NCI-H187 treated with DMSO at 0.1 percent for 48 hours (cell line): Measurements from ENCODE around the gene POLR2B.
"Not testable (repeated sequence)": the region's sequence is repeated elsewhere in the genome, so short reads cannot be mapped to it uniquely, and the experiment has no call there.

Experiments used
- DNase-seq: peaks from one replicate; lab custom pipeline; 2025; lab: John Stamatoyannopoulos, UW

POLR2B gene

DNA sequence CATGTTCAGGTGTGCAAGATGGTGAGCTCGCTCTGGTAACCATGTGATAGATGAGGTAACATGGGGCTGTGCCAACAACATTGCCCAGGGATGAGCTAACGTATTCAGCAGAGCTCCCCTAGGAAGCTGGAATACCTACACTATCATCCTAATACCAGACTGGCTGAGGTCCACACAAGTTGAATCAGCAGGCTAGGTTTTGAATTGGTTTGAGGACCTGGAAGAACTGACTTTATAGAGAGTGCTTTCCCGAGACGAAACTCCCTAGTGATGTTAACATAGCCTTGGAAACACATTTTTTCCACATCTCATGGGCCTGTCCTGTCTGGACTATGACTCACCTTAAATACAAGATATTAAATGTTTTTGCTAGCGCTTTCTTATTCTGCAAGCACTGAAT lies 74.8 kb downstream of the POLR2B start:
- DNase-seq = no peak

DNA sequence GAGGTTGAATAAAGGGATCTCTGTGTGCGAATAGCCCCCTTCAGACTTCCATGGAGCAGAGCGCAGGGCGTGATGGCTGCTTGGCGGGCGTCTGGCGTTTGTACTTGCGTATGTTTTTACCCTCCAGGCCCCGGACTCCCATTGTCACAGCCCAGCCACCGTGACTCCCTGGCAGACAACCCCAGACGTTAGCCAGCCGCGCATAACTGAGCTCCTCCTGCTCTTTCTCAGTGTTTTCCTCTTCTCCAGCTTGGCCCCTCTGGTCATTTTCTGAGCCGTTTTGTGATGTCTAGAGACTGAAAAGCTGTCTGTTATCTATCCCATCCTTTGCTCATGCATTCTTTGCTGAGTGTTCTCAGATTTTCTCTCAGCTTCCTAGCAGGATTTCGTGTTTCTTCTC lies 77.2 kb downstream of the POLR2B start:
- no peak for DNase-seq

DNA sequence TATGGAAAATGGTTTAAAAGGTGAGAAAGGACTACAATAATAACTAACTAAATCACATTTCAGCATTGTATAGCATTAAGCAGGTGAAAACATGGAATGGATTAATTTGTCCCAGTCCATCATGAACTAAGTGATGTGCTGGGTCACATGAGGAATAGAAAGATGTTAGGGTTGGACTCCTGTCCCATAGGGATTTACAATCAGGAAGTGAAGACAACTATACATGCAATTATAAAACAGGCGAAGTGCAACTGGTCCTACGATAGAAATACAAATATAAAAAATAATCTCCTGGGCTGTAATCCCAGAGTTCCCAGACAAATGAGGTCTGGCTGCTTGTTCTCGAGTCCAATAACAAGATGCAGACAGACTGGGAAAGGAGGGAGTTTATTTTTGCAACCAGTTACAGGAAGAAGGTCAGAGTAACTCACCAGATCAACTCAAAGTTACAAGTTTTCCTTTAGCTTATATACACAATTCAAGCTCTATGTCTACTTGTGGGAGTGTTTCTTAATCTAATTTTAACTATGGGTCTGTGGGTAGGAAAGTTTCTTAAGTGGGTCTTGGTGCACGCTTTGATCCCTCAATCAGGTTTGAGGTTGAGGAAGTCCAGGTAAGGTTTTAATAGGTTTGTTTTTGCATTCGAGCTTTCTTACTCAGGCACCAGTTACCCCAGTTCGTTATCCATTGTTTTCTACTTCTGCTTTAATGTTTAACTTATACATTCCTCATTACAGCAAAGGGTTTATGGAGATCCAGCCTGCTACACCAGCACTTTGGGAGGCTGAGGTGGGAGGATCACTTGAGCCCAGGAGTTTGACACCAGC lies 81.4 kb downstream of the POLR2B start:
- DNase-seq = no peak

DNA sequence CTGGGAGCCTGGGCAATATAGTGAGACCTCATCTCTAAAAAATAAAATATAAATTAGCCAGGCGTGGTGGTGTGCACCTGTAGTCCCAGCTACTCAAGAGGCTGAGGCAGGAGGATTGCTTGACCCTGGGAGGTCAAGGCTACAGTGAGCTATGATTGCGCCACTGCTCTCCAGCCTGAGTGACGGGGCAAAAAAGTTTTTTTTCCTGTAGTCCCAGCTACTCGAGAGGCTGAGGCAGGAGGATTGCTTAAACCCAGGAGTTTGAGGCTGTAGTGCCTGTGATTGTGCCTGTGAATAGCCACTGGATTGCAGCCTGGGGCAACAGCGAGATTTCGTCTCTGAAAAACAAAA lies 82.0 kb downstream of the POLR2B start:
- DNase-seq = not testable (repeated sequence)

DNA sequence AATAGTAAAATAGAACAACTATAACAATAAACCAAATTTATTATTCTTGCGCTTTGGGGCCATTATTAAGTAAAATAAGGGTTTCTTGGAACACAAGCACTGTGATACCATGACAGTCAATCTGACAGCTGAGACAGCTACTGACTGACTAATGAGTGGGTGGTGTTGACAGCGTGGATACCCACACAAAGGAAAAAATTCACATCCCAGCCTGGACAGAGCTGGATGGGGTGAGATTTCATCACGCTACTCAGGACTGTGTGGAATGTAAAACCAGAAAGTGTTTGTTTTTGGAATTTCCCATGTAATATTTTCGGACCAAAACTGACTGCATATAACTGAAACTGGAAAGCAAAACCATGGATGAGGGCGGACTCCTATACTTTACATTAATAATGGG lies 82.7 kb downstream of the POLR2B start:
- no peak for DNase-seq

DNA sequence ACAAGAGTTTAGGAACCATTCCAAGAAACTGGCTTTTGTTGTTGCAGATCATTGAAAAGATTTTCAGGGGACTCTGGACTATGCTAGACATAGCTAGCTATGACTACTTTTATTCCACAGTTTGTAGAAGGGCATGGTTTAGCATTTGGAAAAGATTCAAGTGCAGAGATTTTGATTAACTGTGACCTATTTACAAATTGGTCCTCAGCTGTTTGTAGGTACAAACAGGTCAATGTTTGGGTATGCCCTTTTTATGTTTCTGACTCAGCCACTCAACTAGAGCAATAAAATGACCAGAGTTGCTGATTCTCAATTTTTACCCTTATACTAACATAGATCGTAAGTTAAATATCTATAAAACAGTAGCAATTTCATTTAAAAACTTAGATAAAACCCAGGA lies 84.8 kb downstream of the POLR2B start:
- DNase-seq = no peak

DNA sequence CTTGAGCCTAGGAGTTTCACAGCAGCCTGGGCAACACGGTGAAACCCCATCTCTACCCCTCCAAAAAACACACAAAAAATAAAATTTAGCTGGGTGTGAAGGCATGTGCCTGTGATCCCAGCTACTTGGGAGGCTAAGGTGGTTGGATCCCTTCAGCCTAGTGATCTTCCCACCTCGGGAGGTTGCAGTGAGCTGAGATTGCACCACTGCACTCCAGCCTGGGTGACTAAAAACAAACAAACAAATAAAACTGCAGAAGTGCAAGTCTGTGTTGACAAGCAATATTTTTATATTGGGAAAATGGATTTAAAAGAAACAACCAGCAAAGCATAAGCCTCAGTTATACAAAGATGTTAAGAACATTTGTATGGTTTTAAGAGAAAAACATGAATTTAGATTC lies 85.4 kb downstream of the POLR2B start:
- DNase-seq = no peak

DNA sequence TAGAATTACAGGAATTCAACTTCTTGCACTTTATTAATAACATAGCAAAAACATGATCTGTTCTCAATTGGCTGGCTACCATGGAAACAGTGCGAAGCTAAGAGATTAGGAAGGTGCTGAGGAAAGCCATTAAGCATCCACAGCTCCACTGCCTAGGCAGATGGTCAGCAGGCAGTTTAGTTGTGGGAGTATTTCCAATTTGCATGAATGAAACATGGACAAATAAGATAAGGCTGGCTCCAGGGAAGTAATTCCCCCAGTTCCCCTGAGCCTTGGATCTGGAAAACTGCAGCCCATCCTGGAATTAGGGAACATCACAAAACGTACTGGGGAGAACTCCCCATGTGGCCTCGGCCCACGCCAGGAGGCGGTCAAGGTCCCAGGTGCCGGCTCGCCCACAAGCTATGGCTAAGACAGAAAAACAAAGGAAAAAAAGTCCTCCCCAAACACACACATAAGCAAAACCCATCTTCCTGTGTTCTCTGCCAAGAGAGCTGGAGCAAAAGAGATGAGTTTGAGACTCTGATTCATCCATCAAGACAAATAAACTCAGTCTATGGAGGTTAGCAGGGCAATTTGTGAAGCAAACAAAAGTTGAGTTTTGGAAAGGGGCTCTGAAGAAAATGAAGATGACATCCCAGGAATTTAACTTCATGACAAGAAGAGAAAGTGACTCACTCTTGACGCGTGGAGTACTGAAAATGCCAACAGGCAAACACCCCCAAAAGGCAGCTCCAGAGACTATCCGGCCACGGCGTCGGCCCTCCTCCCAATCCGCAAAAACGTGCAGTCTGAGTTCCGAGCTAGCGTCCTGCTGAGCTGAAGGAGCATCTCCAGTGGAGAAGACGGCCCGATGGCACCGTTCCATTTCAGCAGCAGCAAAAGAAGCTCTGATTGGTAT lies 86.4 kb downstream of the POLR2B start:
- no peak for DNase-seq

DNA sequence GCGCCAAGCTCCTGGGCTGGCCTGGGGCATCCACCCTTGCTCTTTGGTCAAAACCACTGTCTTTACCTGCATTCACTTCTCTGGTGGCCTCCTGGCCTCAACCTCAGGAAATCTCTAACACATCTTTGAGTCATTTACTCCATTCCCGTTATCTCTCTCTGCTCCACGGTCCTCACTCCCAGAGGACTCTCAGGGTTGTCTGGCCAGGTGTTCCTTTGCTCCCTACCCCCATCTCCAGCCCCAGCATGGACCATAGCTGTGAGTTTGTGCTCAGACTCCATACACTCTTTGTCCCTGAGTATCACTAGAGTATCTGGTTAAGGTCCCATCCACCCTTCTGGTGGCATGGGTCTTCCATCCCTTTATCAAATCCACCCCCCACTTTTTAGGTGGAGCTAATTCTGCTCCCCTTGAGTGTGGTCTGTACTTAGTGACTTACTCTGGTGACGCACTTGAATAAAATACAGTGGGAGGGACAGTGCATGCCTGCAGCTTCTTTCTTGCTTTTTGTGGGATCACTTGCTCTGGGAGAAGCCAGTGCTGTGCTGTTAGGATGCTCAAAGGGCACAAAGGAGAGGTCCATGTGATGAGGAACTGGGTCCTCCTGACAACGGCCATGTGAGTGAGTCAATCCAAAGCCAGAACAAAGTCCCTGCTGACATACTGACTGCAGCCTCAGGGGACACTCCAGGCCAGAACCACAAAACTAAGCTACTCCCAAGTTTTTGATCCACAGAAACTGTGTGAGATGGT lies 87.2 kb downstream of the POLR2B start:
- no peak for DNase-seq

DNA sequence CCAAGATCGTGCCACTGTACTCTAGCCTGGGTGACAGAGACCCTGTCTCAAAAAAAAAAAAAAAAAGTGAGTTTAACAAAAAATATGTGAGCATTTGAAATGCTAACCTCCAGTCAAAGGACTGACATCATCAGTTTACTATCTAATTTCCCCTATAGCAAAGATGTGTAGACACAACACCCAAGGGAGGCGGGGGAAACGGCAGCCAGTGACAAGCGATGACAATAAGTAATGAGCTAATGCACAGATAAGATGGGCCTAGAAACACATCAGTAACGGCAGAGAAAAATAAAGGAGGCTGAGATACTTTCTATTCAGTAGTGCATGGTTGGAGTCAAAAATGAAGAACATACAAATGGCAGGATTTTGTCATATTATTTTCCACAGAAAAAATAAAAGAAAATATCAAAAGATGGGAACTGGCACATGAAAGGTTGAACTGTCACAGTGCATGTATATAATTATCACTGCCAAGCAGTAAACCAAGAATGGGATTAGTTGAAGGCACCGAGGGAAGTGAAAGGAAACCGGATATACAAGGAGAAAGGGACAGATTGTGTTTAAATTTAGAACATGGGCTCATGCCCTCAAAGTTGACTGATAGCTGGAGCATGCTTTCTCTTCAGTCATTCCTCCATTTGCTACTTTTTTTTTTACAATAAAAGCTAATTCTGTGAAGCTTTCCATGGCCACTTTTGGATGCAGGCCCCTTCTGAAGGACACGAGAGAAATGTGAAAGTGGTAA lies 89.7 kb downstream of the POLR2B start:
- no peak for DNase-seq

DNA sequence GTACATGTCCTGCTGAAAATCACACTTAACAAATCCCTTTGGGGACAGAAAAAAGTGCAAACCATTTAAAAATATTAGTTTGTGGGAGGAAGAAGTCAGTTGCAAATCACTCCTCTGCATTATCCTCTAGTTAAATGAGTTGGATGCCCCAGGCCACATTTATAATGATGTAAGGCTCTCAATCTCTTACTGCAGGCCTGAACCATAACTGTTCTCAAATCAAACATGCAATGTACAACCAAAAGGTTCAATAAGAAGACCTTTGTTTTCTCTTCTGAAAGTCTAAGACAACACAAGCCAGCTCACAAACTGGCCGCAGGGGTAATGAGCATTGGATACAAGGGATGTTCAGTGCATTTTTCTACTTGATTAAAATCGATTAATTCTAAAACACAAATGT lies 91.8 kb downstream of the POLR2B start:
- DNase-seq = no peak

DNA sequence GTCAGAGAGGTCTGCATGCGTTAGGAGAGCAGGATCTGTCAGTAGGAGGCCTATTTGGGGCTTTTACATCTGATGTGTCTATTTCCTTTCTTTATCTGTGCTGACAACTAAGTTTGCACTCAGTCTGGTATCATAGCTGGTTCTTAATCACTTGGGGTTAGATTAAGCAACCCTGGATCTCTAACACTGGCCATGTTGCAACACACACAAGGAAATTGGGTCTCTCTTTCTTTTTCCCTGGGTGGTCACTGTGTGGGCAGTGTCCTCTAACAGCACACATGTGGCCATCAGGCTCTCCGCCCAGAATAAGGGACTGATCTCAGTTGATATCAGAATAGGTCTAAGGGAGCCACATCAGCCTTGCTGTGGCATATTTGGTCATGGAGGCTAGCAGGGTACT lies 92.6 kb downstream of the POLR2B start:
- DNase-seq = no peak

DNA sequence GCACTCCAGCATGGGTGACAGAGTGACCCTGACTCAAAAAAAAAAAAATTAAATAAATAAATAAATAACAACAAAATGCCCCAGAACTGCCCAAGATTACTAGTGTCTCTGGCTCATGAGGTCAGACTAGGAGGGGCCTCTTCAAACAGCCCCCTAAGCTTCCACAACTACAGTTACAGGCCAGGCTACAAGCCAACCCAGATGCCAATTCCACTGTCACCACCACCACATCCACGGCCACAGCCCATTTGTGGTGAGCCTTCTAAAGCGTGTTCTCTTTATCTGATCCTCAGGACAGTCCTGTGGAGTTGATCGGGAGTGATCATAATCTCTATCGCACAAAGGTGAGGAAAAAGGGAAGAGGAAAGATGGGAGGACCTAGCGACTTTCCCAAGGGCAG lies 94.9 kb downstream of the POLR2B start:
- DNase-seq = no peak

DNA sequence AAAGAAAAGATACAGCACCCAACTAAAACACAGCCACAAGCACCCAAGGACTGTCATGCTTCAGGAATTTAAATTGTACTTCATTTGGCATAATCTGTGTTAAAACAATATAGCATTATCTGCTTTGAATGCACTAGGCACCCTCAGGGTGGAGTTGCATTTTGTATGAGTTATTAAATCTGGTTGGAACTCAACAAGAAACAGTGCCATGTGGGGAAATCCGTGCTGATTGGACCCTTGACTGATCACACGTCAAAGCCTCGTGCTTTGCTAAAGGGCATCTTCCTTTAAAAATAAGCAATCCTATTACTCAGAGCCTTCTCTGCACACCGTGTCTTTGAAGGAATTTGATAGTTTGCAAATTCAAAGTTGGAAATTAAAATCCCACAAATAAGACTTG lies 96.0 kb downstream of the POLR2B start:
- no peak for DNase-seq

DNA sequence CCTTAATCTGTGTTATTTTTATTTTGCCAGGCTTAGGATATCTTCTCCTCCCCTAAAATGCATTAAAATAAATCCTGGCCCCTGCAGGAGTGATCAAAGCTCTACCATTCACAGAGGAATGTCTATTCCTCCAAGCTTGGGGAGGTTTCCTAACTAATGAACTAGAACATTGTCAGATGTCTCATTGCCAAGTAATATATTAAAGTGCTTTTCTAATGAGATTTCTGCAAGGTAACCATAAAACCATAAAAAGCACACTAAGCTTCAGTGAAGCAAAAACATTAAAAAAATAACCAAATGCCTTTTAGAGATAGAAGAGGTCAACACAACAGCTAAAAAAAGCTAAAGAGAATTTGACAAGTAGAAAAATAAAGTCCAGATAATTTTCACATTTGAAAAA lies 96.7 kb downstream of the POLR2B start:
- DNase-seq = no peak

DNA sequence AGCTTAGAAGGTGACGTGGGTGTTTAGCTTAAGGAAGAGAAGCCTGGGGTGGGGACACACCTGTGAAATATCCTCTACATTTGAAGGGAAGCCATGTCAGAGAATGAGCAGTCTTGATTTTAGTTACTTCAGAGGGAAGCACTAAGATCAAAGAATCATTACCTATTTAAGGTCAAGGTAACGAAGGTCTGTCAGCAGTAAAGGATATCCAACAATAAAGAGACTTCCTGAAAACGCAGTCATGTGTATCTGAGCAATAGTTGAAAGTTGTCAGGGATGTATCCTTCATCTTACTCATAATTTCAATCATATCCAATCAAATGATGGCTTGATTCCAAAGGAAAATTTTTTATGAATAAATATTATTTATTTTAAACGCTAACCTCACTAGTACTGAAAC lies 98.0 kb downstream of the POLR2B start:
- DNase-seq = no peak

DNA sequence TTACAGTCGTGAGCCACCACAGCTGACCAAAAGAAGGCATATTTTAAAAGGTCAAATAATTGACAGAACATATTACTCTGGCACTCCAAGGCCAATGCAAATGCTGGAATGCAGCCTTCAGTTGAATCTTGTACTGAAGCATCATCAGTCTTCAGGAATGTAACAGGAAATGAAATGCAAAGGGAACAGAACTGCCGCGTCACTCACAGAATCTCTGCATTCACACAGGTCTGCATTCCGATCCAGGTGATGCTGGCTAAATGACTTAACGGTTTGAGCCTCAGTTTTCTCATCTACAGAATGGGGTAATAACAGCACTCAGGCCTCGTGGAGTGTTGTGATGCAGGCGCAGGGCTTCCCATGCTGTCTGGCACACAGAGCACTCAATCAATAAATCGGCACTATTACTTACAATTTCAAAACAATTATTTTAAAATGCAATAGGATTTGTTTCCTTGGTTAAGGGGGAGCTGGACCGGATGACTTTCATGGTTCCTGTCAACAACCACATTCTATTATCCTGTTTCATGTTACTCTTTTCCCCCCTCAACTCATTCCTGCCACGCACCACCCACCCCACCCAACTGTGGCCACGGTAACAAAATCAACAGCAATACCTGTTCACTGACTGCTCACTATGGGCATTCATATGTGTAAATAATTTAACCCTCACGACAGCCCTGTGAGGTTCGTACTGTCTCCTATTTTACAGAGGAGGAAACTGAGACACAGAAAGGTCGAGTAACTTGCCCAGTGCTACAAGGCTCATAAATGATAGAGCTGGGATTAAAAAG lies 99.1 kb downstream of the POLR2B start:
- DNase-seq = no peak

DNA sequence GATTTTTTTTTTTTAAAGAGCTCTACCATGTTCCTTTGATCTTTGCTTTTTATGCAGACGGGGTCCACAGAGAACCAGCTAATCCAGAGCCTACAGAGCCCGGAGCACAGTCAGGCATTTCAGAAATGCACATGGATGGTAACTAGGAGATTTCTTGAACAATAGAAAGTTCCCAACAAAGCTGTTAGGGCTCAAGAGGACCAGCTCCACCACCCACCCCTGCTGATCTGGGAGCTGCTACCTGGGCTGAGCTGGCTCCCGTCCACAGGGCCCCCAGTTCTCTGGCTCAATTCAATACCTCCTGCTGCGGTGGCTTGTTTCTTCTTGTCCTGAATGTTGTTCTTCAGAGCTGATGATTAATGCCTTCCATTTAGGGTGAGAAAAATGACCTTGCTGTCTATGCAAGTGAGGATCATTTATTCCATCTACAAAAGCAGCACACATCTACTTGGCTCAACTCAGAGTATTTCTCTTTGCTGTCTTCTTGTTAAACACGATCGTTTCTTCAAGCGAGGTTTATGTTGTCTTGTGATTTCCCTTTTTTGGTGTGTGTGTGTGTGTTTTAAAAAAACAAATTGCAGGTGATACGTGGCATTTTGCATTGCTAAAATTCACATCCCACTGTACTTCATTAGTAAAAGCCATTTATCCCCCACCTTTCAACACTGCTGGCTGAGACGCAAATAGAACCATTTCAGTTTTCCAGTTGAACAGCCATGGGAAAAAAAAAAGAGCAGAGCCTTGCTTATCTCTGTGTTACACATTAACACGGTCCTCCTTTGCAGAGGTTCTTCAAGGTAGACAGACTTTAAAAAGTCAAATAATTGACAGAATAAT lies 100.2 kb downstream of the POLR2B start:
- no peak for DNase-seq
